ENCODE results near the gene OR2AG2. TPM values are rescaled to one million over a fixed set of nuclear protein-coding genes. Genes with fewer than 3 reads are reported as not detected.
"Not testable (repeated sequence)": the region's sequence is repeated elsewhere in the genome, so short reads cannot be mapped to it uniquely, and the experiment has no call there.

OR2AG2 gene, protein sequence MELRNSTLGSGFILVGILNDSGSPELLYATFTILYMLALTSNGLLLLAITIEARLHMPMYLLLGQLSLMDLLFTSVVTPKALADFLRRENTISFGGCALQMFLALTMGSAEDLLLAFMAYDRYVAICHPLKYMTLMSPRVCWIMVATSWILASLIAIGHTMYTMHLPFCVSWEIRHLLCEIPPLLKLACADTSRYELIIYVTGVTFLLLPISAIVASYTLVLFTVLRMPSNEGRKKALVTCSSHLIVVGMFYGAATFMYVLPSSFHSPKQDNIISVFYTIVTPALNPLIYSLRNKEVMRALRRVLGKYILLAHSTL
- polyA plus RNA-seq (ENCODE audit: insufficient read depth in 1 of 5, insufficient read length in 5 of 5, low replicate concordance in 1 of 5): under 1 TPM in 1 of 5 donors, not detected in 4; 0.09 TPM
- long read RNA-seq, donor 1: 0 reads
- long read RNA-seq, donor 2: 0 reads
- long read RNA-seq, donor 3: 0 reads
- long read RNA-seq, donor 4: 0 reads
- long read RNA-seq, donor 5: 0 reads
- long read RNA-seq, donor 6: 0 reads
- long read RNA-seq, donor 7: 0 reads
- long read RNA-seq, donor 8: 0 reads

DNA sequence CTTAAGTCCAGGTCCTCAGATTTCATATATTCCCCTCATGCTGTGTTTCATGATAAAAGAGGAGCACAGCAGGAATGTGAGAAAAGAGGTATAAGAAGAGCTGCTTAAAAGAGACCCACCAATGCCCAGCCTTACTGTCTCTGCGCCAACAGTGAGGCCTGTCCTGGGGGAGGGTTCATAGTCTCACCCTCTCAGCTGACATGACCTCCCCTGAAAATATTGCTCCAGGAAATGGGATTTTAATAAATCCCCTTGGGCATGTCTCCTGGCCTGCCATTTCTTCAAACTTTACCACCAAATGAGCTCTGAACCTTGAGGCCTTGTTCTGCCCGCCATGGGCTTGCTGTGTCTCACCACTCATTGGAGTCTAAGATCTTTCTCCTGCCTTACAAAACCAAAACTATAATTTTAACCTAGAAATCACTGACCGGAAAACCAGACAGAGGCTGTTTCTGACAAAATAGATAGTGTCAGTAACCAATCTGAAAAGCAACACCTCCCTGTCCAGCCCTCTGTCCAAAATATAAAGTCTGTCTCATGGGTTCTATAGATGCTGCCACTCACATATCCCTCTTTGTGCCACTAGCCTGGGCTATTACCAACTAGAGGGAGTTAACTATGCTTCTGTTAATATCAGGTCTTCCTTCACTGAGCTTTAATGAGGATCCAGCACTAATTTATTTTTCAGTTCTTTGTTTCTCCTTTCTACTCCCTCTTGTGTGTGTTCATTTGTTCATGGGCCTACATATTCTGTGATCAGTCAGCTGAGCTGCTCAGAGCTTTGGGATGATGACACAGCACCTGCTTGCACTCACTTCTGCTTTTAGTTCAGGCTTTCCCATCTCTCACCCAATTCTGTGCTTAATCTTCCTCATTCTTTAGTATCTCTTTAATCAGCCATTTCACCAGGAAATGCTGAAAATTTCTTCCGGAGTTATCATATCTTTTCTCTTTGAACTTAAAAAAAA, at the start of gene OR2AG2:
OR2AG2 (minus strand) TSS at position 51 of the 968 bp plus-strand sequence. CDS start 3,019 bp downstream, outside the sequence.
- DNase-seq: no peak

DNA sequence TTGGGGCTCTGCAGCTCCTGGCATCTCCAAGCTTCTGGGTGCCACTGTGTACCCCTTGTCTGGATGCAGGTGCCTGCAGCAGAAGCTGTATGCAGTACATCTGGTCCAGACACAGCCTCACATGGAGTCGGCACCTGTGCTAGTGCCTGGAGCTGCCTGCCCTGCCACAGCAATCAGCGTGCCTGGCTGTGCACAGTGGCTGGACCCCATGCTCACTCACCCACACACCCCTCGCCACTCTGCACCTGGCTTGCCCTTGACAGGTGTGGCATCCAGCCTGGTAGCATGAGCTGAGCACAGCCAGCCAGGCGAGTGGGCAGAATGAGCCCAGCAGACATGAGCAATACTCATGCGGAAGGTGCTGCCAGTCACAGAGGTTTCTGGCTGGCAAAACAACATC, 47.2 kb upstream of the OR2AG2 start:
- DNase-seq: no peak

DNA sequence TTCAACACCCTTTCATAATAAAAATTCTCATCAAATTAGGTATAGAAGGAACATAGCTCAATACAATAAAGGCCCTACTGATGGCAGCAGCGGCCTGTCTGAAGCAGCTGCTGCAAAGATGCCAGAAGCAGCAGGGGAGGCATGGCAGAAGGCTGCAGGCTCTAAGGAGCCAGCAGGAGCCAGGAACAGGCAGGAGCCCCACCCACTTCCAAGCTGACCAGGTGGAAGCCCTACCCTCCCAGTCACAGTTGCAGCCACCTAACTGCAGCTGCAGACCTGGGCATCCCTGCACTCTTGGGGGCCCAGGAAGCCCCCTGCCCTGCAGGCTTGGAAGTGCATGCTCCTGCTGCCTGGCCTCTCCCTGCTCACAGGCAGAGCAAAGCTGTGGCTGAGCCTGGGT, 45.9 kb upstream of the OR2AG2 start:
- DNase-seq: no peak

DNA sequence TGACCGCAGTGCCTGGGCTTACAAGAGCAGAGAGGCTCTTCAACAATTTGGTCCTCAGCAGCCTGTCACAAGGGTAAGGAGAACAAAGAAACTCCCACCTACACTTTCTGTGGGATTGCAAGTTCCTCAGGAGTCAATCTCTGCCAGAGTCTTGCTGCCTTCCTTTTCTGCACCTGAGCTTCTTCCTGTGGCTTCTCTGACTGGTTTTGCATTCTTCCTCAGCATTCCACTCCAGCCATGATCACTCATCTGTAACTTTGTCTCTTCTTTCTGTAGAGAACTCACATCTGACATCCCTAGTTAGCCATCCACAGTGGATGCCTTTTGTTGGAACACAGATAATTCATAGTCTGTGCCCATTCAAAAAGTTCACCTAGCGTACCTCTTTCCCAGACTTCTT, 41.9 kb upstream of the OR2AG2 start:
- DNase-seq: no peak

DNA sequence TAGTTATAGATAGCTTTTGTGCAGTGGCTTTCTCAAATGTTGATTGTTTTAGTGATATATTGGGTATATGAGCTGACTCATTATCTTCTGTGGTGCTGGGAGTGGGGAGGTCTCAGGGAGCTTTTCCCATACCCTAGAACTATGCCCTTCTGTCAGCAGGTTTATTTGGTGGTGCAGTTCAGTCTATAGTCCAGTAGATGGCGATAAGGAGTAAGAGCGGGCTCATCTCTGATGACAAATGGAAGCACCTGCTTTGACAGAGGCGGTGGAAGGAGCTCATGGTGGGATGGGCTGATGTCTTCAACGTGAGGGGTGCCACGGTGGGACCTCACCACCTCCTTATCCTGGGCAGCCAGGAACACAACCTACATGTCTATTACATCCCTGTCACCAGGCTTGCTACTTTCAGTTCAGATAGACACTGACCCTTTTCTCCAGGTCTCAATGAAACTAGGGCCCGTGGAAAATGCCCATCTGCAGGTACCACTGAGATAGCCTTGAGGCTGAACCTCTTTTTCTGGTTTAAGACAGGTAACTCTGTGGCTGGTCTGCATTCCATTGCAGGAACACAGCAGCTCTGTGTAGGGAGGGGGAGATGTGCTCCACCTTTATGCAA, 40.7 kb upstream of the OR2AG2 start:
- peak; percentile 2 to 5 for DNase-seq

DNA sequence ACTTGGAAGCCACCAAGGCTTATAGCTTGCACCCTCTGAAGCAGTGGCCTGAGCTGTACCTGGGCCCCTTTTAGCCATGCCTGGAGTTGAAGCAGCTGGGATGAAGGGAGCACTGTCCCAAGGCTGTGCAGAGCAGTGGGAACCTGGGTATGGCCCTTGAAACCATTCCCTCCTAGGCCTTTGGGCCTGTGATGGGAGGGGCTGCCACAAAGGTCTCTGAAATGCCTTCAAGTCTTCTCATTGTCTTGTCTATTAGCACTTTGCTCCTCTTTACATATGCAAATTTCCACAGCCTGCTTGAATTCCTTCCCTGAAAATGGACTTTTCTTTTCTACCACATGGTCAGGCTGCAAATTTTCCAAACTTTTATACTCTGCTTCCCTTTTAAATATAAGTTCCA, 29.3 kb upstream of the OR2AG2 start:
- DNase-seq: not testable (repeated sequence)

DNA sequence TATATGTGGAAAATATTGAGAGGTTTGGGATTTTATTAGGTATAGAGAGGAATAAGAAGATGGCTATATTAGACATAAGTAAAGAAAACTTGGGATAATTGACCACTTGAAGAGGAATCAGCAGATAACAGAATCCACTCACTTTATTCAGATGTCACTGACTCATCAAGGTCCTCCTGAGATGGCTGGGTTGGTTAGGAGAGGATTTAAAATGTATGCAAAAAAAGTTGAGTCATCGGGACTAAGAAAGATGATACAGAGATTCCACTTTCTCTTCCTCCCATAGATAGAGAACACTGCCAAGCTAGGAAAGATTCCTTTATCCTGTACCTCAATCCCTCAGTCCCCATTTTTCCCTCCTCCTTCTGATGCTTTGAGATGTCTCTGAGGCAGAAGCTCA, 27.6 kb upstream of the OR2AG2 start, which contains the start of gene OR6A2:
OR6A2 (minus strand) TSS at position 288 of the 400 bp plus-strand sequence. CDS start 3,981 bp downstream, outside the sequence.
- no peak for DNase-seq

DNA sequence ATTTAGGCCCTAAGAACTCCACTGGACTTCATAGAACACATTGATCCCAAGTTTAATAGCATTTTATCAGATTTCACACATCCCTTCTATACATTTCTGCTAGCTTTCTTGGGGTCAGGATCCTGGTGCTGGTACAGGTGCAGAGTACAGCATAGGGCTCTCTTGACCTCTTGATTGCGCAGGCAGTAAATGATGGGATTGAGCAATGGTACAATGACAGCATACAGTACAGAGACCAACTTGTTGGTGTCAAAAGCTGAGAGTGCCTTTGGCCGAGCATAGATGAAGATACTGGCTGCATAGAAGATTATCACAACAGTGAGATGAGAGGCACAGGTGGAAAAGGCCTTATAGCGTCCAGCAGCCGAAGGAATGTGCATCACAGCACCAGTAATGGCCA, 22.9 kb upstream of the OR2AG2 start:
- no peak for DNase-seq

DNA sequence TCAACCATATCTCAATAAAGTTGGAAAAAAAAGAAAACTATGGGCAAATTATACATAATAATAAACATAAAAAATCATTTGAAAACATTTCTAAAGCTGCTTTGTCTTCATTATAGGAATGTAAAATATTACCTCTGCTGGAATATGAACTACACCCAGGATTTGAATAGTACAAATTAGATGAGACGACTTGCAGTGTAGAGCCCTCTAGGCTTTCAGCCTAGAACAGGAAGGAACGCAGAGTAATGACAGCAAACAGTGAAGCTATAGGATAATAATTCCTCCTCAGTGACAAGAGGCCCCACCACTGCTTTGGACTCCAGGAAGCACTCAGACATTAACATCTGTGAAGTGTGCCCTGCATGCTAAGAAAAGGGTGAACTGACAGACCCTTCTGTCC, 18.8 kb upstream of the OR2AG2 start:
- DNase-seq: no peak

DNA sequence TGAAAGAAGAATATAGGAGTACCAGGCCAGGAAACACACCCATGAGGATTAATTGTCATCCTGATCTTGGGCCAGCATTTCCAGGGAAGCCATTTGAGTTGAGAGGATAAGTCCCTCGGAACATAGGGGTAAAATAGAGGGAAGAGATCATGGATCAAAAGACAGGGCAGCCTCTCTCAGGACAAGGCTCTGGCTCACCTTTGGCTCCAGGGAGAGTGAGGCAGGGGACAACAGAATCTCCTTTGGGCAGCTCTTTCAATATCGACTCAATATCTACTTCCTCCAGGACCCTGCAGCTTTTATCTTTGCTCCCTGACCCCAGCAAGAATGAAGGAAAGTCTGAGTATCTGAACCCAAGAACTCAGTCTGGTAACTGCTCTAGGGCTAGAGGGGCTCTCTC, 10.9 kb upstream of the OR2AG2 start, which contains the start of gene OR2AG1:
OR2AG1 (plus strand) TSS at position 301 of the 400 bp plus-strand sequence. CDS start 2,018 bp downstream, outside the sequence.
- no peak for DNase-seq

DNA sequence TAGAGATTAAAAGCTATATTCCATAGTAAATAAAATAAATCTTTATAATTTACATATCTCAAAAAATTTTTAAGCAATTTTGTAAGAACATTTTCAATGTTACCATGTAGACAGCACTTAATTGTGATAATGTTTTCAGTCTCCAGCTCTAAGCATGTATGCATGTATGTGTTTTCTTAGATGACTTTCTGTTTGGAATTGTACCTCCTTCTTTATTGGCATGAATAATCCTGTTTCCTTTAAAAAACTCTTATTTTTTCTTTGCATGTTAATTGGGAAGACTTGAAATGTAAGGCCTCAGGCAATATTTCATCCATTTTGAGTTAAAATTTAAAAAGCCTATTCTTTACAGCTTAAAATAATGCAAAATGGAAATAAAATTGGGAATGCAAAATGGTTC, 9.1 kb upstream of the OR2AG2 start:
- DNase-seq: no peak

DNA sequence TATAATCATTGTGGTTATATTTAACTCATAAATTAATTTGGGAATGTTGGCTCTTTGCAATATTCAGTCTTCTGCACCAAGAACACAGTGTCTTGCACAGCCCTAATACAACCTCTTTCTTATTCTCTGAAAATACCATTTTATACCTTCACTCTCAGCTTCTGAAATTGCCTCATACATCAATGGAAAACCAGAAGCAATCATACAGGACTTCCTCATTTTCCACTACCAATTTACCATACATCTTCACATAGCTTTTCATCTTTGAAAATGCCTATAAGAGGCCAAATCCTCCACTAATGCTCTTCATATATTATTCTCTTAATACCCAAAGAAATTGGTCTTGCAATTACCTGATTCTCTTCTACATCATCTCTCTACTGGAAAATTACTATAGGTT, 6.7 kb upstream of the OR2AG2 start:
- no peak for DNase-seq

DNA sequence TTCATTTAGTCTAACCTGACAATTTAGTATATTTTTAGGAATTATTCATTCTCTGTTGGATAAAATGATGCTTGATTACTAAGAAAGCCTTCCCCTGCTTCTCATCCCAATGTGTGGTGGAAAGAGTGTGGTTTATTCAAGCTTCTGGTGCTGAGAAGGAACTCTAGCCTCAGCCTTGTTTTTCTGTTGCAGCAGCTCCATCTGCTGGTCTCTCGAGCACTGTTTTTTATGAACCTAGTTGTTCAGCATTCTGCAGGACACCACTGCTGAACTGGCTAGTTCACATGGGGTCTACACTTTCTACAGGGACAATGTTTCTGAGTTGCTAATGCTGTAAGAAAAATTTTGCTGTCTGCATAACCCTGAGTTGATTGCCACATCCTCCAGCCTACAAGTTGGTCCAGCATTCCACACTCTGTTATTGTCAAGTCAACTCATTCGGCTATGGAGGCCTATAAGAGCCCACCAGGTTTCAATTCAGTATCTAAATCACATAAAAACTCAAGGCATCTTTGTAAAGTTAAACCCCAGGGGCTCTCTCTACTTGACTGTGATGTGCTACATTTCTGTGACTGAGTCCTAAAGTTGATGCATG, 14.3 kb downstream of the OR2AG2 start:
- DNase-seq: peak; percentile 19 to 43

DNA sequence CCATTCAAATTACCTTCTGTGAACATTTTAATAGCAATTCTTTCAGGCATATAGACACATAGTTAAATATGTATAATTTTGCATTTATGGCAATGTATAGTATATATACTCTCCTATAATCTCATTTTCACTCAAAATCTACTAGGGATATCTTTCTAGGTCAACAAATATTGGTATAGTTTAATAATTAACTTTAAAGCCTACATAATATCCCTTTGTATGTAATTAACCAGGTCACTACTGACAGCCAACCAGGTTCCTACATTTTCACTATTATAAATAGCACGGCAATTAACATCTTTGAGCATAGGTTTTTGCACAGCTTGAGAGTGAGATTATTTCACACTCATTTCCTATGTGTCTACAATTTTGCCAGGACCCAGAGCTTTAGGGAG, 15.8 kb downstream of the OR2AG2 start:
- no peak for DNase-seq

DNA sequence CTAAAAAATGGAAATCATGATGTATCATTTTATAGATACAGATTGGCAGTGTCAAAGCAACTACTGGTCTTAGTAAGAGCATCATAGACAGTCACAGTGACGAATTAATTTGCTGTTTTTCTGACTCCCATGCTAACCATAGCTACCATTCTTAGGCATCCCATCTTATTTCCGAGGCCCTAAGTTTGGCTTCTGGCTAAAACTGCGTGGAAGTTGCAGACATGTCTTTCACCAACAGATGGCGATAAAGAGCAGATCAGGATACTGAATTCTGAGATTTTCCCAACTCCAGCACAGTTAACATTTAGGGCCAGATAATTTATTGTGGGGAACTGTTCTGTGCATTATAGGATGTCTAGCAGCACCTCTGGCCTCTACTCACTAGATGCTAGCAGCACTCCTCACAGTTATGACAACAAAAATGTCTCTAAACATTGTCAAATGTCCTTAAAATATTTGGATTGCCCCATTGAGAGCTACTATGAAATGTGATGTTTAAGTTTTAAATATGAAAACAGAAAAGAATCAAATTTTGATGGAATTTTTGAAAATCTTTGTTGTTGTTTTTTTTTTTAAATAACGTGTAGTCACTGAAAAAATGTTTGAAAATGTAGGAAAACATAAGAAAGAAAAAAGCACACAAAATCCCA, 16.3 kb downstream of the OR2AG2 start:
- DNase-seq: peak in 1 of 2 donors; percentile 21

DNA sequence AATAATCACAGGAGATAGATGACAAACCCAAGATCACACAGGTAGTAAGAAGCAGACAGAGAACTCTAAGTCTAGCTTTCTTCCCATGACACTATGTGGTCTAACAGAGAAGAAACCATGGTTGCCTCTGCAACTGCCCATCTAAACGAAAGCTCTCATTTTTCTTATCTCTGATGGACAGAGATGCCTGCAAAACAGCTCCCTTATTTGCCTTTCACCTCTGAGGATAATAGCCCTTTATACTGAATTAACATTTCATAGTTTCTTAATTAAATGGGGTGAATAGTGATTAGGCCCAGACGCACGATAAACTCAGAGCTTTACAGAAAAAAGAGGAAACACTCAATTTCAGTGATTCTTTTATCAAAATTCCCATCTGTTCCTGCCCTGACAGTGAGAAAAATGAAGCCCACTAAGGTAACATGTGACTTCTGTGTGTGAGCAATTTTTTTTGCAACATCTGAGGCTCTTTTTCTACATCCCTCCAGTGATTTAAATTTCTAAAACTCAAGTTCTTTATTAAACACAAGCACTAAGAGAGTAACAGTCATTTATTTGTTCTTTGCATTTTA, 24.6 kb downstream of the OR2AG2 start:
- no peak for DNase-seq

DNA sequence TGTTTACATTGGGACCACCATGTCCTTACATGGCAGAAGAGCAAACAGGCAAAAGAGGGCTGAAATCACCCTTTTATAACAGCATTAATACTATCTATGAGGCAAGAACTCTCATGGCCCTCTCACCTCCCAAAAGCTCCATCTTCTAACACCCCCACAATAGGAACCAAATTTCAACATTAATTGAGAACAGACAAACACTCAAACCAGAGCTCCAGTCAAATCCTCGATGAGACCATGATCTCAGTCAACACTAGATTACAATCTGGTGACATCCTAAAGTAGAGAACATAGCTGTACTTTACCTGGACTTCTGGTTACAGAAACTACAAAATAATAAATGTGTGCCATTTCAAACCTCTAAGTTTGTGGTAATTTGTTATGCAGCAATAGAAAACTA, 25.1 kb downstream of the OR2AG2 start:
- DNase-seq: no peak

DNA sequence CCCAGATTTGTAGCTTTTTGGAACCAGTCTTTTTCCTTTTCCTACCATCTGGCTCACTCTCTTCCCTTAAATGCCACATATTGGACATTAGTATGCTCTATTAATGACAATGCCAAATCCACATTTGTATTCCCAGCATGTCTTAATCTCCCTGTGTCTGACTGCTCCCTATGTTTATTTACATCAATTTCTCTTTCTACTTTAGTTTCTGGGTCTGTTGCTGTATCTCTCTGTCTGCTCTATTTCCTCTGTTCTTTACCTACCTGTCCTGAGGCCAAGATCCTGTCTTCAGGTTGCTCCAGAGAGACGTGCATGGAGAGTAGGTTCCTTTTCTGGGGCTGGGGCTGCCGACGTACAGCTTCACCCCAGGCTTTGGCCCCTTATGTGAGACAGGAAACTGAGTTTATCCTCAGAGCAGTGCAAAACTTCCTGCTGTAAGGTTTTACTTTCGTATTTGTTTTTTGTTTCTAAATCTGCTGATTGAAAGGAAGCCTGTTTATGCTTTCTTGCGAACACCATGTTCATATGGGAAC, 25.6 kb downstream of the OR2AG2 start:
- DNase-seq: peak in 1 of 2 donors; percentile 5

DNA sequence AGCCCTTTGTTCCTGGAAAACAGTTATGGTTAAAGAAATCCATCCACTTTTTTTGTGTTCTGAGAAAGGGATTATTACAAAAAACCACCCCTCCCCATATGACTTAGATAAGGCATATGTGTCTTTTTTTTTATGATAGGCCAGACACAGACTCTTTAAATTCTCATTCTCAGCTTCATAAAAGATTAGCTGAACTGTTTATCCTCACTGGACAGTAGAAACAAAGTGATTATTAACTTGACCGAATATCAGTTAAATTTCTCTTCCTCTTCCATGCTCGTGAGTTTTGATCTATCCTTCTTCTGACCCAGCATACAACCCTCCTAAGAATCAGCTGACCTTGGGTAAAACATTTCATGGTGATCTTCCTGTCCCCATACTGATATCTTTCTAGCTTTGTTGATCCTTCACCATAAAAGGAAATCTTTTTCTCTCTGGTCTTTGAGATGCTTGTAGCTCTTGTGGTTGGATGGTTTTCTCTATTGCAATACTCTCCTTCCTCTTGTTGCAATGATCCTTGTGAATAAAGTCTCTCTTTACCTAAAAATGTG, 26.2 kb downstream of the OR2AG2 start:
- no peak for DNase-seq

DNA sequence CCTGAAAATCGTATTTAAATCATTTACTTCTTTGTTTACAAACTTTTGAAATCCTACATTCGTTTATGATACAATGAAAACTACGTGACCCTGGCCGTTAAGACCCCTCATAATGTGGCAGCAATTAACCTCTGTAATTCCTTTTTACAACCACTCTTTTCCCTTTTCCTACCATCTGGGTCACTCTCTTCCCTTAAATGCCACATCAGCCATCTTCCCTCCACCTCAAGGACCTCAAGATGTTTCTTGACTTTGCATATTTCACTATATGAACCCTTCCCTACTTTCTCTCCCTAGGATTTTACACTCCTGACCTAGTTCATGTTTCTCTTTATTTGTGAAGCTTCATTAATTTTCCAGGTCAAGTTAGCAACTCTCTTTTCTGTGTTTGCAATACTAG, 26.8 kb downstream of the OR2AG2 start:
- DNase-seq: no peak
